ENCODE results near the gene CRHBP.
"Not testable (repeated sequence)": the region's sequence is repeated elsewhere in the genome, so short reads cannot be mapped to it uniquely, and the experiment has no call there.

CRHBP gene

DNA sequence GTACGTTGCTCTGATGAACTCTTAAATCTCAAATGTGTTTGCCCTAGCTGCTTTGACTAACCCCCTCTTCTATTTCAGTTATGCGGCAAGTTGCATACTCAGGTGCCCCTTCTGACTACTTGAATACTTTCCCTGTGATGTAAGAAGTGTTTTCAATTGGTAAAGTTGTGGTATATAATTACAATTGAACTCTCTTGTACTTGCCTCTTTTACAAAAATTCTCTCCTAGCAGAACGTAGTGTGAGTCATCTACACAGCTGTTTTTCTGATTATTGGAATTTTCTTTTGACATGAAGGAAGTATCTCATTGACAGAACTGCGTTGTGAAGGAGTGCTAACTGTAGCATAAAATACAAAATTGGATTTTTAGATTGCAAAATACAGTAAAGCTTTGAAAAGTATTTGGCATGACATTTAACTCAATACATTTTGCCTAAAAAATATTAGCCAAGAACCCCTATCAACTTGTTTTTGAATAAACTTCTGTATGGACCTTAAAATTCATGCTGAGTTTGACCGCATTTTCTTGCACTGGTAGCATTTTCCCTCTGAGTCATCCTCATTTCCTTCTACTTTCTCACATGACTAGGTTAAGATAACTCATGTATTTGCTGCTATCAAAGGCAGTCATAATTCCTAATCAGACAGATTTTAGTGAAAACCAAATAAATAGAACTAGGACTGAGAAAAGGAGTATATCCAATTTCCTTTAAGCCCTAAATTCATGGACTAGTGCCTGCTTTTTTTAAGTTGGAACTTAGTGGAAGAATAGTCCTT, 6.3 kb downstream of the CRHBP start:
- DNase-seq (ENCODE audit: low read depth in 2 of 3, low spot score in 1 of 3) = no peak

DNA sequence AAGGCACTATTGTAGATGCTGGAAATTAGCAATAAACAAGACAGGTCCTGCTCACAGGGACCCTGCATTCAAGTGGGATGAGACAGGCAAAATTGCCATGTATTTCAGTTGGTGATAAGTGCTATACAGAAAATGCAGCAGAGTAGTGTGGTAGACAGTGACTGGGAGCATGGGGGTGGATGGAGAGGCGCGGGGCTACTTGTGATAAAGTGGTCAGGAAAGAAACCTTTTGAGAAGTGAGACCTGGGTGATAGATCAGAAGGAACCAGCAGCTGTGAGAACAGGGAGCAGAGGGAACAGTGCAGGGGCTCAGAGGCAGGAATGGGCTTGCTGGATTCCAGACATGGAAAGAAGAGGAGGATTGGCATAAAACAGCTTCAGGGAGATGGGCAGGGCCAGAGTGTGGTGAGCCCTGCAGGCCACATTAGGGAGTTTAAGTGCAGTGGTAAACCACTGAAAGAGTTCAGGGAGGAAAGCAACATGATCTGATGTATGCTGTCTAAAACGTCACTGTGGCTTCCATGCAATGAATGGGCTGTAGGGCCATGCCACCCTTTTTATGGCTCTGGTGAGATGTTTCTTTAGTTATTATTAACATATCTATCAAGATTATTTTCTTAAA, 7.3 kb downstream of the CRHBP start:
- no peak for DNase-seq (ENCODE audit: low read depth in 2 of 3, low spot score in 1 of 3)

DNA sequence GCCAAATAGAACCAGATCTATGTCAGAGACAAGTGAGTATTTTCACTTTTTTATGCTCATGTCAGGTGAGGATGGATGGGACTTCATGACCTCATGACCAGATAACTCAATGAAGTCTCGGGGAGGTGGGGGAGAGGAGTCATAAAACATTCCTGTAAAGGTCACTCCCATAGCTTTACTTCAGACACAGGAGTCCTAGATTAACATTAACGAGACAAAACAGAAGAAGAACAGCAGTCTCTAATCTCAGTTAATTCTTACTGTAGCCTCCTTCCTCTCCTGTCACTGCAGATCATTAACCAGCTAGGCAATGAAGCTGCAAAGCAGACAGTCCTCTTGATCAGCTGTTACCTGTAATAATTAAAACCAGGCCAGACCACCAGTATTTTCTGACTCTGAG, 11.2 kb downstream of the CRHBP start:
- no peak for DNase-seq (ENCODE audit: low read depth in 2 of 3, low spot score in 1 of 3)

DNA sequence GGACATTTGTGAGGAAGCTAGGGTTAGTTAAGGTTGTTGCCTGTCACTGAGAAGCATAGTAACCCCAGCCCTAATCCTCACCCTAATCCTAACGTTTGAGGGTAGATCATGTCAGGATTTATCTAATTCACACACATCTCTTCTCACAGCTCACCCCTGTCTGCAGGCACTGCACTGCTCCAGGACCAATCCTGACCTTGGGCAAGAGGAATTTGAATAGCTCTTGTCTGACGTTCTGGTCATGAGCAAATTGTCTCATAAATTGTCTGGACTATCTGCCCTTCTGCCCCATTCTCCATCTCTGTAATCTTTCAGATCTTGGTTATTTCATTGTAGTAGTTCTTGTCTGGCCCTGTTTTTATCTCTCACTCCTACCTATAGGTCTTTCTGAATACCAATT, 18.7 kb downstream of the CRHBP start:
- DNase-seq (ENCODE audit: low read depth in 2 of 3, low spot score in 1 of 3) = no peak

DNA sequence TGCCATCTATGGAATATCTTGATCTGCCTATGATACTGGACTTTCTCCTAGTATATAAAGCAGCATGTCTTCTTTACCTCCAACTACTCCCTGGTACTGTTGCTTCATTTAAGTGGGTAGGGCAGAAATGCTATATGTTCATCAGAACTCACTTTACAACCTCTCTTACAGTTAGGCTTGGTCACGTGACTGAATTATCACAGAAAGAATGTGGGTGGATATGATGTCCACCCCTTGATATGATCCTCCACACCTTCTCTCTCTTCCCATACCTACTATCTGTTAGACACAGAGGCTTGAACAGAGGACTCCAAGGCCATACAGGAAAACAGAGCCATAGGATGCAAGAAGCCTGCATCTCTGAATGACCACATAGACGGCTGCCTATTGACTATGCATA, 19.8 kb downstream of the CRHBP start:
- DNase-seq (ENCODE audit: low read depth in 2 of 3, low spot score in 1 of 3) = no peak

DNA sequence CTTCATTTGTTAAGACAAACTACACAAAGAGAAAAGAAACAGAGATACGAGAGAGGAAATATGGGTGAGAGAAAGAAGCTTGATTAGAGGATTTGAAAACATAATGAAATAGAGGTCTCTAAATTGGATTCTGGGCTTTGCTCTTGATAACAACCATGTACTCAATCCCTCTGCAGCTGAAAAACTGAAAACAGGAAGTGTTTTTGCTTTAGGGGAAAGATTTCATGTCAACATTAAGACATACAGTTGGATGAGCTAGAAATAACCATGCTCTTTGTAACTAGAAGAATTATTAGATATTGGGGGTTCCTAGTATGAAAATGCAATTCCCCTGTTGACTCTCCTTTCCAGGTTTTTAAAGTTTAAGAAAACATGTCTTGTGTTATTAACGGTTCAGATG, 21.9 kb downstream of the CRHBP start:
- DNase-seq (ENCODE audit: low read depth in 2 of 3, low spot score in 1 of 3) = no peak

DNA sequence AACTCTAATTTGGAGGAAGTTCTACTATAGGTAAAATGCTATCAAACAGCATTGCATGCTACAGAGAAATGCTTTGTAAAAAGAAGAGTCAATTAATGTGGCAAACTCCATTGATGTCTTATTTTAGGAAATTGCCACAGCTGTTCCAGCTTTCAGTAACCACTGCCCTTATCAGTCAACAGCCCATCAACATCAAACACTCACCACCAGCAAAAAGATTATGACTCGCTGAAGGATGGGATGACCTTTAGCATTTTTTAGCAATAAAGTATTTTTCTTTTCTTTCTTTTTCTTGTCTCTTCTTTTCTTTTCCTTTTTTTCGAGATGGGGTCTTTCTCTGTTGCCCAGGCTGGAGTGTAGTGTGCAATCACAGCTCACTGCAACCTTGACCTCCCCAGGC, 26.0 kb downstream of the CRHBP start:
- no peak for DNase-seq (ENCODE audit: low read depth in 2 of 3, low spot score in 1 of 3)

DNA sequence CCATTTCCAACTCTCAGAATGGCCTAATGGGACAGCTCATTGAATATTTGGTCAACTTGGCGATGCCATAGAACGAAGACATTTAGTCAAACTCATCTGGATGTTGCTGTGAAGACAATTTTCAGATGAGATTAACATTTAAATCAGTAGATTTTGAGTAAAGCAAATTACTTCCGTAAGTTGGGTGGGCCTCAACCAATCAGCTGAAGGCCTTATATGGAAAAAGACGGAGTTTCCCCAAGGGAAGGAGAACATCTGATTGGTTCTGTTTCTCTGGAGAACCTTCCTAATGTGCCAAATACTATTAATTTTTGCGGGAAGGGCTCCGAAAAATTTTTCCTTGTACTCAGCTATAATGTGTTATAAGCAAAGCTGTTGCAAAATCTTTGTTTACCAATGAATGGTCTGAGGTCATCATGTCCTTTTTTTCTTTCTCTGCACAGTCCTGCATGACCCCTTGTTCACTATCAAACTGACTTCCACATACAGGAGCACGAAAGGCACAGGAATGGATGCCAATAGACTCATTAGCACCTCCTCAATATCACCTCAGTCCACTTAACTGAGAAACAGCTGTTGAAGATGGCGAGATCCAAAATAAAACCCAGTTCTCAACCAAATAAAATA, 27.8 kb downstream of the CRHBP start:
- DNase-seq (ENCODE audit: low read depth in 2 of 3, low spot score in 1 of 3) = no peak

DNA sequence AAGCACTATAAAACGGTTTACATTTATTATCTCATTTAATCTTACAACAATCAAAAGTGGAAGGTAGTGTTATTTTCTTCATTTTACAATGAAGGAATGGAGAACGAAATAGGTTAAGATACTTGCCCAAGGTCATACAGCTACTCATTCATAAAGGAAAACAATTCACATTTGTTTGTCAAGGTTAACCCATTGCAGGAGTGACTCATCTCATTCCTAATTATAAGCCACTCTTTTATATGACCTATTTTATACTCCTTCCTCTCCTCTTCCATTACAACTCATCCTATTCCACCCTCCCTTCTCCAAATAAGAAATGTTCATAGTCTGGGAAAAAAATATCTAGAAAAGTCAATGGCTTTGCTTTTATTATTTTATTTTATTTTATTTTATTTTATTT, 29.6 kb downstream of the CRHBP start:
- no peak for DNase-seq (ENCODE audit: low read depth in 2 of 3, low spot score in 1 of 3)

DNA sequence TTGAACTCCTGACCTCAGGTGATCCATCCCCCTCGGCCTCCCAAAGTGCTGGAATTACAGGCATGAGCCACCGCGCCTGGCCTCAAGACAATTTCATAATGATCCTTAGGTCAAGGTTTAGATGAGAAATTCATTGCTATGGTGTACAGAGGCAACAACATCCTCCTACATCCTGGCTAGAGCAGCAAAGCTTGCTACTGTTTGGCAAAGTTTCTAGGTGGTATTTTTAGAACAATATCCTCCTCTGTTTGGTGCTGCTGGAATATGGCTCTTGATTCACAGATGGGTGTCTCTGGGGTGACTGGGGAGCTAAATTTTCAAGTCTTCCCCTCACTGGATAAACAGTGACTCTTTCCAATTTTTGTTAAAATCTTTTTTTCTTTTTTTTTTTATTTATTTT, 30.6 kb downstream of the CRHBP start:
- no peak for DNase-seq (ENCODE audit: low read depth in 2 of 3, low spot score in 1 of 3)

DNA sequence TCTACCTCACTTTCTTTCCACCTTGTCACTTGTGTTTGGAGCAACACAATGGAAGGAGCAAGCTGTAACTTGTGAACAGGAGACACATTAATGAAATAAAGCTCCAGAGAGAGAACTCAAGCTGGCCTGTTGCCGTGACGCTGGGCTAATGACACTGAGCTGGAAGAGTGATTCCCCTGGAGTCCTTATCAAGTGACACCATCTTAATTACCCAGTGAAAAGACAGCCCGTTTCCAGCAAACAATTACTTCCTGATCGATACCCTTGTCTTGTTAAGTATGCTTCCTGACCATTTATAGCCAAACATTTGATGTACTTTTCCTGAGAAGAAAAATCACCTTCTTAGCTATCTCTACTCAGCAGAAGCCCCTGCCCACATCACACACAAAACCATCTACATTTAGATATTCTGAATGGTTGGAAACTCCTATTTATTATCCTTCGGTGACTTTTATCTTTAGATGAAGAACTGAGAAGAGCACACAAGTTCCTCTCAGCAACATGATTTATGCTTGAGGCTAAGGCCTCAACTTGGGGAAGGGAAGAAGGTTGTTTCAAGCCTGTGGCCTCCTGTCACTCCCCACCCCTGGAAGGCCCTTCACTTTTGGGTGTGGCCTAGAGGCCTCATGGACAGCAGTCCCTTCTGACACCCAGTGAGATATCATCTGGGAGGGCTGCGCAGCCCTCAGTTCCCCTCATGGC, 34.1 kb downstream of the CRHBP start:
- DNase-seq (ENCODE audit: low read depth in 2 of 3, low spot score in 1 of 3) = no peak

DNA sequence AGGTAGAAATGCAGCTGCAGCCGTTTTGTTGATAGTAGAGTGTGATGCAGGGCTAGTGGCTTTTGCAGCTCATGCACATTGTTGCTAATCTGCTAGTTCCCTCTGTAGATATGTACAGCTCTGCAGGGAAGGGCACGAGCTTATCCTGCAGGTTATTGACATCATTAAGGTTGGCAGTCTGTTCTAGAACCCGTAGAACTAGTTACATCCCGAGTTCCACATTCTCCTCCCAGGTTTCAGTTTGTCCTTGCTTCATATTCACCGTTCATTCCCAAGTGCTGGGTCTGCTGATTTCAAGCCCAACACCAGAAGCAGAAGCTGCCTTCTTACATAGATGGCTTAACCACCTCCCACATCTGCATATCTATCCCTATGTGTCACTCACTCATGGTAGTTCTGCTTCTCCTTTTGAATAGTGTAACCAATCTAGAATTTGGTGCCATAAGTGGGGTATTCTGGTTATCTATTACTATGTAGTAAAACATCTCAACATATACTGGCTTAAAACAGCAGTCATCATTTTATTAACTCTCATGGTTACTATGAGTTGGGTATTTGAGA, 38.1 kb downstream of the CRHBP start:
- no peak for DNase-seq (ENCODE audit: low read depth in 2 of 3, low spot score in 1 of 3)

DNA sequence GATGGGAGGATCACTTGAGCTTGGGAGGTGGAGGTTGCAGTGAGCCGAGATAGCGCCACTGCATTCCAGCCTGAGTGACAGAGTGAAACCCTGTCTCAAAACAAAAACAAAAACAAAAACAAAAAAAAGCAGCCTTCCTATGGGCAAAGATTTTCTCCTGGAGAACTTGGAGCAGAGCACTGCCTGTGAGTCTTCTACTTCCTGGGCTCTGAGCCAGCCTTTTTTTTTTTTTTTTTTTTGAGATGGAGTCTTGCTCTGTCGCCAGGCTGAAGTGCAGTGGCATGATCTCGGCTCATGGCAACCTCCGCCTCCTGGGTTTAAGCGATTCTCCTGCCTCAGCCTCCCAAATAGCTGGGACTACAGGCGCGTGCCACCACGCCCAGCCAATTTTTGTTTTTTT, 40.6 kb downstream of the CRHBP start:
- not testable (repeated sequence) for DNase-seq (ENCODE audit: low read depth in 2 of 3, low spot score in 1 of 3)

DNA sequence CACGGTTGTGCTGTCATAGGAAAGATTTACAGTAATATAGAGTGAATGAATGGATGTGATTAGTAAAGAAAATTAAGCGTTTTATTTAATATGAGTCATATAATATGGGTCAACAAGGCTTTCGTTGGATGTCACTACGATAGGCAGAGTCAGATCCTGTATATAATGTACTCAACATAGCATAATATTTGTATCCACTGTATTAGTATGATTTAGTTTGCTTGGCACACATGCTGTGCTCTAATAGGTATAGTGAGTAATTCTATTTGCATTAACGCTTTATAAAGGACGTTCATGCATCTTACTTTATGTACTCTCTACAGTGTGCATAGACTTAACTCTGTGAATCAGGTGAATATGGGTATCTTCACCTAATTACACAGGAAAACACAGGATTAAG, 41.5 kb downstream of the CRHBP start:
- DNase-seq (ENCODE audit: low read depth in 2 of 3, low spot score in 1 of 3) = no peak

DNA sequence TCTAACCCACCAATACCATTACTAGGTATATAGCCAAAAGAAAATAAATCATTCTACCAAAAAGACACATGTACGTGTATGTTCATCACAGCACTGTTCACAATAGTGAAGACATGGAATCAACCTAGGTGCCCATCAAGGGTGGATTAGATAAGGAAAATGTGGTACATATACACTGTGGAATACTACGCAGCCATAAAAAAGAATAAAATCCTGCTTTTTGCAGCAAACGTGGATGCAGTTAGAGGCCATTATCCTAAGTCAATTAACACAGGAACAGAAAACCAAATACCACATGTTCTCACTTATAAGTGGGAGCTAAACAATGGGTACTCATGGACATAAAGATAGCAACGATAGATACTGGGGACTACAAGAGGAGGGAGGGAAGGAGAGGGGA, 45.4 kb downstream of the CRHBP start:
- DNase-seq (ENCODE audit: low read depth in 2 of 3, low spot score in 1 of 3) = not testable (repeated sequence)

DNA sequence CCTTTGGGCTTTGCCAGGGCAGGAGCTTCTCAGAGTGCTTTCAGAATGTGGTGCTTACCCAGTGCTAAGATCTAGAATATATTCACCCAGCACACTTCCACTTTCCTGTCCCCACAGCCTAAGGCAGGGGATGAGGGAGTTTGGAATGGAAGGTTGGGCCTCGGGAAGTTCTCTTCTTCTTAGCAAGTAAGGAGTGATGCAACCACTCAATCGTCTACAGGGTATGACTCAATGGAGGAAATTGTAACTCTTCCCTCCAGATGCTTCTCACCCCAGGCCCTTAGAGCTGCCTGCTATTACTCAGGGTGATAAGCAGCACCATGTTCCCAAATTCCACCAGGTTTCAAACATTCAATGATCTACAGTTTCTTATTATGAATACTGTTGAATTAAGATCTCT, 46.6 kb downstream of the CRHBP start:
- DNase-seq (ENCODE audit: low read depth in 2 of 3, low spot score in 1 of 3) = no peak

DNA sequence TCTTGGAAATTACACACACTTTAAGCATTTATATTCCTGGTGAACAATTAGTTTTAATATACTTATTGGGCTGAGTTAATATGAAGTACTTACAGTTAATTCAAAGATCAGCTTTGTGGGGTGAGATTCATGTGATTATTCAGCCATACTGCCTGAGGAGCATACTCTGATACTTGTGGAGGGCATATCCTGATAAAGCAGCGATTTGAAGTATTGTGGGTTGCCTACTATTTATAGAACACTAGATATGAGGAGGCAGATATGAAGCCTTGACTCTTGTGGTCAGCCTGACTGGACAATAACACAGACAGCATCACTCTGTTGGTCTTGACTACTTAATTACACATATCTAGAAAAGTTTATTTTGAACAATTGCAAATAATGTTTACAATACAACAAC, 50.4 kb downstream of the CRHBP start:
- no peak for DNase-seq (ENCODE audit: low read depth in 2 of 3, low spot score in 1 of 3)

DNA sequence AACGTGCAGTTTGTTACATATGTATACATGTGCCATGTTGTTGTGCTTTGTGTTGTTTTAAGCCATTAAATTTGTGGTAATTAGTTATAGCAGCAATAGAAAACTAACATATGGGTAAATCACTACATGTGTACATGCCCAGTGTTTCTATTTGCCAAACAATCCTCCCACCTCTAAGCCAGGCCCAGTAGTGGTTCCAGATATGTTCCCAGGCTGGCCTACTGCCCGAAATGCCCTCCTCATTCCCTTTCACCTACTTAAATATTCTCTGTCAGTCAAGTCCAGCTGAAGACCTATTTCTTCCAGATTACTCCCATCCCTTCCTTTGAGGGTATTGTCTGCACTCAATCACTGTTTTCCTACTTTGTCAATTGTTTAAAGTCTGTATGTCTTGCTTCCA, 53.3 kb downstream of the CRHBP start:
- no peak for DNase-seq (ENCODE audit: low read depth in 2 of 3, low spot score in 1 of 3)

DNA sequence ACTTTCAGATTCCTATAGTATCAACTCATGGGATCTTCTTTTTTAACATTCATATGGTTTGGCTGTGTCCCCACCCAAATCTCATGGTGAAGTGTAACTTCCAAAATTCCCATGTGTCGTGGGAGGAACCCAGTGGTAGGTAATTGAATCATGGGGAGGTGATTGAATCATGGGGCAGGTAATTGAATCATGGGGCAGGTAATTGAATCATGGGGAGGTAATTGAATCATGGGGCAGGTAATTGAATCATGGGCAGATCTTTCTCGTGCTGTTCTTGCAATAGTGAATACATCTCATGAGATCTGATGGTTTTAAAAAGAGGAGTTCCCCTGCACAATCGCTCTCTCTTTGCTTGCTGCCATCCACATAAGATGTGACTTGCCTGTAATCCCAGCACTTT, 55.6 kb downstream of the CRHBP start:
- DNase-seq (ENCODE audit: low read depth in 2 of 3, low spot score in 1 of 3) = no peak

DNA sequence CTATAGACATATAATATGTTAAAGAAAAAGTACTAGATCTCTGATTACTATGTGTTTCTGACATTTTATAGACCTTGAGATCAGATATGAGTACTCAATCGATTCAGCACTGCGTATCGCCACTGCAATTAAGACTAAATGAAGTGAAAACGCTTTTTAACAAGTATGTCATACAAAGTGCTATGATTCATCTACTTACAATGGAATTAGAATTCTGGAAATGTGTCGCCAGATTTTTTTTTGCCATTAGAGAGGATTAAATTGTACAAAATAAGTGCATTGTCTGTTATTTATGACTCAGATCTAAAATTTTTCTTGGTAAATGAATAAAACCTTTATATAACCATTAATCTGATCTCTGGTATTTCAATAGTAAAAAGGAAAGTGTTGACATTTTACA, 57.4 kb downstream of the CRHBP start:
- DNase-seq (ENCODE audit: low read depth in 2 of 3, low spot score in 1 of 3) = no peak

DNA sequence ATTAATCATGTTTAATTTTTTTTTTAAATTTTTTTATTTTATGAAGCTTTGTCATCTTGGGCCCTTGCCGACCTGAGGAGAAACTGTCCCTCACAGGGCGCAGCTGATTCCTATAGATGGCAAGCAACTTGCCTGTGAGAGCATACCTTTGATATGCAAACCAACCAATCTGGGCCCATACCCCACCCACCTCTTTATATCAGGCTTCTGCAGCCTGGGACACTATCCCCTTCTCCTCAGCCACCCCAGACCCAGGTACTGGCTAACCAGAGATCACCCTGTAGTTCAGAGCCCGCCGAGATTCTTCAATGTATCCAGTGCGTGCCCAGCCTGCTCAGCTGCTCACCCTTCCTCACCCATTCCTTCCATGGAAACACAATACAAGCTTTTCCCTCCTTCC, 58.7 kb downstream of the CRHBP start:
- no peak for DNase-seq (ENCODE audit: low read depth in 2 of 3, low spot score in 1 of 3)

DNA sequence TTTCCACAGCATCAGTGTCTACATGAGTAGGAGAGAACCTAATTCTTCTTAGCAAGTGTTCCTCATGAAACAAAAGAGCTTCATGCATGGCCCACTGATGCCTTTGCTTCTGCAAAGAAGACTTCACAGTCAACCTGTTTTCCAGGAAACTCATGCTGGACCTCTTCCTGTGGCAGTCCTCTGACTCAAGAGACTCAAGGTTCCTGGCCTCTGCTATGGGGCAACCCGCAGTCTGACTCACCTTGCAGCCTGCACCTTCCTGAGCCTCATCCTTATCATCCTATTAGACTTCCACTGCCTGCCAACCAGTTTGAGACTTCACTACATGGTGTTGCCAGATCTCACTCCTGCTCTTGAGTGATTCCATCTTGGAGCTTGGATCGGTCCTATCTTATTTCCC, 59.8 kb downstream of the CRHBP start:
- DNase-seq (ENCODE audit: low read depth in 2 of 3, low spot score in 1 of 3) = no peak

Measured in stimulated activated CD4-positive, alpha-beta T cell treated with anti-CD3 and anti-CD28 coated beads, Interleukin-12 subunit alpha, Interleukin-12 subunit beta, amount 100 ng/mL, for 48 hours (primary cell).